HG03460 (cell line): Measurements from ENCODE around the gene RBKS.
"Not testable (repeated sequence)": the region's sequence is repeated elsewhere in the genome, so short reads cannot be mapped to it uniquely, and the experiment has no call there.

Source experiments
- ATAC-seq: cut with Tn5 transposase; IDR thresholded peaks from one replicate; pipeline ENCODE4 v1.9.1; 2021; ENCODE audit not compliant: unreplicated experiment

The RBKS gene

GRCh38 chr2:27873091-27873490 lies 17.1 kb downstream of the RBKS start:
- ATAC-seq, result no peak

DNA sequence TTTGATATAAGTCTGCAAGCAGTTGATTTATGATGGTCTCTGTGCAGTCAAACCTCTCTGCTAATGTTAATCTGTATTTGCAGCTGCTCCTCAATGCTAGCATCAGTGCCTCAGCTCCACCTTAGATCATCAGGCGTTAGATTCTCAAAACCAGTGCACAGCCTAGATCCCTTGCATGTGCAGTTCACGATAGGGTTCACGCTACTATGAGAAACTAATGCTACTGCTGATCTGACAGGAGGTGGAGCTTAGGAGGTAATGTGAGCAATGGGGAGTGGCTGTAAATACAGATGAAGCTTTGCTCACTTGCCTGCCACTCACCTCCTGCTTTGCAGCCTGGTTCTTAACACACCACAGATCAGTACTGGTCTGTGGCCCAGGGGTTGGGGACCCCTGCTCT lies 18.4 kb downstream of the RBKS start:
- no peak for ATAC-seq

- no peak for ATAC-seq
Observed at GRCh38 chr2:27870724-27871123, 19.5 kb downstream of the RBKS start.

- no peak for ATAC-seq
Observed at GRCh38 chr2:27869763-27870162, 20.4 kb downstream of the RBKS start.

GRCh38 chr2:27866237-27866636 lies 23.9 kb downstream of the RBKS start:
- no peak for ATAC-seq

DNA sequence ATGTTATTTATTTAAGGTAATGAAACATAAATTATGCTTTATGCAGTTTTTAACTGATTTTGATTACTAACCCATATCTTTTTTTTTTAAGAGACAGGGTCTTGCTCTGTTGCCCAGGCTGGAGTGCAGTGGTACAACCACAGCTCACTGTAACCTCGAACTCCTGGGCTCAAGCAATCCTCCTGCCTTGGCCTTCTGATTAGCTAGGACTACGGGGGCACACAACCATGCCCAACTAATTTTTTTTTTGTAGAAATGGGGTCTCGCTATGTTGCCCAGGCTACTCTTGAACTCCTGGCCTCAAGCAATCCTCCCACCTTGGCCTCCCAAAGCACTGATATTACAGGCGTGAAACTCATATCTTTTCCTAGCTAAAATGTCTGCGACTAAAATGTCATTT lies 26.2 kb downstream of the RBKS start:
- not testable (repeated sequence) for ATAC-seq

DNA sequence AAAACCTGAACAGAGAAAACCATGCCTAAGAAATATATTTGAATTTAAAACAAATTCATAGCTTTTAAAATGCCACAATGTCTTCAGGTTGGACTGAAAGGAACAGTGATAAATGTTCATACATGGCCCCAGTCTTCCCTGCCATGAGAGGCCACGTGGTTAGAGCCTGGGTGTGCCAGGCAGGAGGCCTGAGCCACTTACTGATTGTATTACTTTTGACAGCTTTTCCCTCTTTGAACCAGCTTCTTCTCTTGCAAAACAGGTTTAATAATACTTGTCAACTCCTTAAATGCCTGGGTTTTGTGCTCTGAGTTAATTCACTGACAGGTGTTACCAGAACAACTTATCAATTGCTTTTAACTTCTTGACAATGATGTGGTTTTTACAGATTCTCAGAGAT lies 27.0 kb downstream of the RBKS start:
- ATAC-seq, result no peak

- ATAC-seq, result no peak
Observed at GRCh38 chr2:27860111-27860510, 30.1 kb downstream of the RBKS start.

DNA sequence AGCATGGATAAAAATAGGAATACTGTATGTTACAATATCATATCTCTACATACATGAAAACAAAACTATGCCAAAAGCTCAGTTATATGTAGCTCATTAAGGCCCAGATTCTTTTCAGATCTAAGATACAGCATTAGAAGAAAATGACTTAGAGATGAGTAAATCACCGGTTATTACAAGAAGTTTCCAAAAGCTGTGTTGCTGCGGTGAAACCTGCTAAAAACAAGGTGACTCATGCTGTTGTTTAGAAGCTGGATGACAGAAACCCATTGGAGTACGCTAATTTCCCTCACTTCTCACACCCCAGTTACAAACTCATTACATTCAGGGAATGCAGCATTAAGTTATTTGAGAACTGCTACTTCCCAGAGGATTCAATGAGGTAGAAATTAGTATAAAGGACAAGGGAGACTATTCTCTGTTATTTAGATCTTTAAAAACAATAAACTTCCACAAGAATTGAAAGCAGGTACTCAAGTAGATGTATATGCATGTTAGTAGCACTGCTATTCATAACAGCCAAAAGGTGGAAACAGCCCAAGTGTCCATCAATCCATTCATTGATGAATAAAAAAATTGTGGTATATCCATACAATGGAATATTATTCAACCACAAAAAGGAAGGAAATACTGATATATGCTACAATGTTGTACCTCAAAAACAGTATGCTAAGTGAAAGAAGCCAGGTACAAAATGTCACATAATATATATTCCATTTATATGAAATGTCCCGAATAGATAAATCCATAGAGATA lies 32.6 kb downstream of the RBKS start:
- no peak for ATAC-seq

GRCh38 chr2:27856956-27857355 lies 33.2 kb downstream of the RBKS start:
- no peak for ATAC-seq

GRCh38 chr2:27856386-27856785 lies 33.8 kb downstream of the RBKS start:
- ATAC-seq, result no peak

GRCh38 chr2:27855476-27855875 lies 34.7 kb downstream of the RBKS start:
- no peak for ATAC-seq

GRCh38 chr2:27854229-27854862 lies 35.8 kb downstream of the RBKS start:
- ATAC-seq, result no peak

- ATAC-seq, result no peak
Observed at GRCh38 chr2:27852691-27853090, 37.5 kb downstream of the RBKS start.

GRCh38 chr2:27849558-27850205 lies 40.5 kb downstream of the RBKS start:
- ATAC-seq, result no peak

GRCh38 chr2:27847333-27847732 lies 42.9 kb downstream of the RBKS start:
- ATAC-seq, result no peak

DNA sequence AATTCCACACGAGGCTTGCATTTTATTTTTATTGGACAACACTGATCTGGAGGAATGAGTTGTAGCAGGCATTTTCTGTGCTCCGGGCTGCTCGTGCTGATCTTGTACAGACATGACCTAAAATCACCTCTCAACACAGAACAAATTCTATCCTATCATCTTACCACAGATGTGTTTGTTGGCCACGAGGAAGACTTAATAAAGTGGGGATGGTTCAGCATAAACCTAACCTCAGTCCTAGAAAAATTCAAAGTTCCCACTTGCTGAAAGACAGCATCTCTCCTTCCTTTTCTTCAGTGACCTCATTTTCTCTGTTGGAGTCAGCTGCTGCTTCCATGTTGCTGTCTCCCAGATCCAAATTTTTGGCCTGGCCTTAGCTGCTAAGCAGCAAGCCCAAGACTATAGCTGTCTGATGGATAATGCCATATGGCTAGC lies 45.3 kb downstream of the RBKS start:
- ATAC-seq, result no peak

DNA sequence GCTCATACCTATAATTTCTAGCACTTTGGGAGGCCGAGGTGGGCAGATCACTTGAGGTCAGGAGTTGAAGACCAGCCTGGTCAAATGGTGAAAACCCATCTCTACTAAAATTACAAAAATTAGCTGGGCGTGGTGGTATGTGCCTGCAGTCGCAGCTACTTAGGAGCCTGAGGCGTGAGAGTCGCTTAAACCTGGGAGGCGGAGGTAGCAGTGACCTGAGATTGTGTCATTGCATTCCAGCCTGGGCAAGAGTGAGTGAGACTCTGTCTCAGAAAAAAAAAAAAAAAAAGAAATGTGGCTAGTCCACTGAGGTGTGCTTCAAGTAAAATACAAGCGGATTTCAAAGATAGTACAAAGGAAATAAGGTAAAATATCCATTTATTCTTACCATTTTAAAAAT lies 46.2 kb downstream of the RBKS start:
- no peak for ATAC-seq

- ATAC-seq, result no peak
Observed at GRCh38 chr2:27842894-27843293, 47.3 kb downstream of the RBKS start.

GRCh38 chr2:27839022-27839618 lies 51.1 kb downstream of the RBKS start:
- no peak for ATAC-seq

GRCh38 chr2:27838502-27838901 lies 51.7 kb downstream of the RBKS start:
- no peak for ATAC-seq

DNA sequence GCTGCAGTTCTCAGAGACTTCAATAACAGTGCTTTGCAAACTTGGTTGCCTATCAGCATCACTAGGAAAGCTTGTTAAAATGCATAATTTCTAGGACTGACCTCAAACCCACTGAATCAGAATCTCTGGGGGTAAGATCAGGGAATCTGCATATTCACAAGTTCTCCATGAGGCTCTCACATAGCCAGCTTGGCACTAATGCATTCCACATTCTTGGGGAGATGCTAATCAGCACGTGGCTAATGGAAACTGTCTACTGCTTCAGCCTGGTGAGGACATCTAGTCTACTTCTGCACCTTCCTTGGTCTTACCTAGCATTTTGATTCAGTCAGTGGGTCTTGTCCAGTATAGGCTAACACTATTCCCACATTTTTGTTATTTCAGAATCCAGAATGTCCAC lies 56.3 kb downstream of the RBKS start:
- ATAC-seq, result no peak
